GM19351 (cell line): Measurements from ENCODE around the gene SUPT3H.

ENCODE experiments used
- ATAC-seq: cut with Tn5 transposase; IDR thresholded peaks from one replicate; pipeline ENCODE4 v1.9.1; 2021; ENCODE audit warnings: mild to moderate bottlenecking, moderate library complexity; ENCODE audit not compliant: unreplicated experiment

SUPT3H gene

GRCh38 chr6:45272626-45273025 is 105.1 kb downstream of the SUPT3H start:
- ATAC-seq, result no peak

GRCh38 chr6:45265246-45265645 is 112.5 kb downstream of the SUPT3H start:
- no peak for ATAC-seq

GRCh38 chr6:45260696-45261095 is 117.0 kb downstream of the SUPT3H start:
- no peak for ATAC-seq

- no peak for ATAC-seq
Measured at GRCh38 chr6:45256697-45257695, 120.7 kb downstream of the SUPT3H start.

GRCh38 chr6:45255434-45255833 is 122.3 kb downstream of the SUPT3H start:
- ATAC-seq, result no peak

GRCh38 chr6:45254253-45254652 is 123.5 kb downstream of the SUPT3H start:
- ATAC-seq, result no peak

GRCh38 chr6:45253453-45253852 is 124.3 kb downstream of the SUPT3H start:
- ATAC-seq, result no peak

- ATAC-seq, result no peak
Measured at GRCh38 chr6:45231660-45232059, 146.1 kb downstream of the SUPT3H start.

- ATAC-seq, result no peak
Measured at GRCh38 chr6:45229416-45229815, 148.3 kb downstream of the SUPT3H start.

- ATAC-seq, result no peak
Measured at GRCh38 chr6:45226081-45226480, 151.7 kb downstream of the SUPT3H start.

GRCh38 chr6:45222380-45222779 is 155.4 kb downstream of the SUPT3H start:
- ATAC-seq, result no peak

GRCh38 chr6:45215759-45216158 is 162.0 kb downstream of the SUPT3H start:
- ATAC-seq, result no peak

GRCh38 chr6:45212976-45213375 is 164.8 kb downstream of the SUPT3H start:
- ATAC-seq, result no peak

- ATAC-seq, result no peak
Measured at GRCh38 chr6:45209762-45210161, 168.0 kb downstream of the SUPT3H start.

- no peak for ATAC-seq
Measured at GRCh38 chr6:45206793-45207492, 170.8 kb downstream of the SUPT3H start.

GRCh38 chr6:45201484-45201883 is 176.2 kb downstream of the SUPT3H start:
- no peak for ATAC-seq

- no peak for ATAC-seq
Measured at GRCh38 chr6:45200510-45200909, 177.2 kb downstream of the SUPT3H start.

- no peak for ATAC-seq
Measured at GRCh38 chr6:45199554-45199953, 178.2 kb downstream of the SUPT3H start.

- no peak for ATAC-seq
Measured at GRCh38 chr6:45196121-45196520, 181.6 kb downstream of the SUPT3H start.

GRCh38 chr6:45195137-45195536 is 182.6 kb downstream of the SUPT3H start:
- no peak for ATAC-seq

- ATAC-seq, result no peak
Measured at GRCh38 chr6:45192556-45192955, 185.2 kb downstream of the SUPT3H start.

GRCh38 chr6:45191414-45191813 is 186.3 kb downstream of the SUPT3H start:
- ATAC-seq, result no peak
